Uterine smooth muscle cell (primary cell): Measurements from ENCODE around the gene LCE2D. TPM values are rescaled to one million over a fixed set of nuclear protein-coding genes. Genes with fewer than 3 reads are reported as not detected.

Experiments used
- total RNA-seq: library from RNA; depleted of rRNA; stranded (reverse); fragments of >200 nt; gene quantifications from 2 replicates; pipeline ENCODE4 v1.2.3, GENCODE V29; 2014

Gene LCE2D, protein sequence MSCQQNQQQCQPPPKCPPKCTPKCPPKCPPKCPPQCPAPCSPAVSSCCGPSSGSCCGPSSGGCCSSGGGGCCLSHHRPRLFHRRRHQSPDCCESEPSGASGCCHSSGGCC
- total RNA-seq: not detected in 2 replicates

DNA sequence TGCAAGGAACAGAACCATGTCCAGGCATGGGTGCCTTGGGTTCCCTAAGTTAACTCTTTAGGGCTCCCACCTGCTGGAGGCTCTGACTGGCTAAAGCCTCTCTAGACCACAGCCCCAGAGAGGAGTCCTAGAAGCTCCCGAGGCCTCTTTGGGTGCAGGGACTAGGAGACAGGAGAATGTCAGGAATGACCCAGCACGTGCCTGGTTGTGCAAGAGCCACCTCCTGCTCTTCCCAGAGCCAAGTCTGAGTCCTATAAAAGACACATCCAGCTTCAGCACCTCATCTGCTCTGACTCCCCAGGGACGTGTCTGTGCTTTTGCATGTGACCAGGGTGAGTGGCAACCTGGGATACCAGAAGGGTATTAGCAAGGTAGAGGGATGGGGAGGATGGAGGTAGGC is at the start of gene LCE2D:
Gene LCE2D, plus strand, starts transcription at position 283 of the 400 bp plus-strand sequence. CDS start 726 bp downstream, outside the sequence.

DNA sequence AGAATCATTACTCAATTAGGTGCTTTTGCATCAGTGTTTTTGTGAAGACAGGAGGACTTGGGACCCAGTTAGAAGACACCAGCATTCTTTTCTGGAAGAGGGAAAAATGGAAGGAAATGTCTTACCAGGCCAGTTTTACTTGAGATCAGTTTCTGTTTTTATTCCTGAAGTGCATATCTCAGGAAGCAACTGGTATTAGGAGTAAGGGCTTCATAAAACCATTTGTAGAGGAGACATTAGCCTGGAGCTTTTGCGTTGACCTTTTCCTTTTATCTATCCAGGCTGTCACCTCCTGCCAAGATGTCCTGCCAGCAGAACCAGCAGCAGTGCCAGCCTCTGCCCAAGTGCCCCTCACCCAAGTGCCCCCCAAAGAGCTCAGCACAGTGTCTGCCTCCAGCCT is 49.7 kb upstream of the LCE2D start, which contains the start of gene LCE3B:
Gene LCE3B, plus strand, starts transcription at position 301 of the 400 bp plus-strand sequence. Its CDS starts 0 bp downstream, at position 301.

DNA sequence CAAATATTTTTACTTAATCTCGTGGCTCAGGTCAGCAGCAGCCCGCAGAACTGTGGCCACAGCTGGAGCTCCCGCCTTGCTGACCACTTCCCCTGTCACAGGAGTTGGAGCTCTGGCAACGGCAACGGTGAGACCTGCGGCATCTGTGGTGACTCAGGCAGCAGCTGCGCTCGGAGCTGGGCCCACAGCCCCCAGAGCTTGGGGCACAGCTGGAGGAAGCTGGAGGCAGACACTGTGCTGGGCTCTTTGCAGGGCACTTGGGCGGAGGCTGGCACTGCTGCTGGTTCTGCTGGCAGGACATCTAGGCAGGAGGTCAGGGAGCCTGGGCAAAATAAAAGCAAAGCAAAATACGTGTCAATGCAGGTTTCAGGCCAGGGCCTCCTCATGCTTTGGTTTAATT is 40.4 kb upstream of the LCE2D start, which contains the start of gene LCE3A:
Gene LCE3A, minus strand, starts transcription at position 301 of the 400 bp plus-strand sequence. Its CDS starts 0 bp downstream, at position 301.

DNA sequence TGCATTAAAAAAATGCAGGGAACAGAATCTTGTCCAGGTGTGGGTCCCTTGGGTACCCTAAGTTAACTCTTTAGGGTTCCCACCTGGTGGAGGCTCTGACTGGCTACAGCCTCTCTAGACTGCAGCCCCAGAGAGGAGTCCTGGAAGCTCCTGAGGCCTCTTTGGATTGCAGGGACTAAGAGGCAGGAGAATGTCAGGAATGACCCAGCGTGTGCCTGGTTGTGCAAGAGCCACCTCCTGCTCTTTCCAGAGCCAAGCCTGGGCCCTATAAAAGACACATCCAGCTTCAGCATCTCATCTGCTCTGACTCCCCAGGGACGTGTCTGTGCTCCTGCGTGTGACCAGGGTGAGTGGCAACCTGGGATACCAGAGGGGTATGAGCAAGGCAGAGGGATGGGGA is 11.8 kb downstream of the LCE2D start, which contains the start of gene LCE2C:
Gene LCE2C, plus strand, starts transcription at position 297 of the 400 bp plus-strand sequence. CDS start 737 bp downstream, outside the sequence.

DNA sequence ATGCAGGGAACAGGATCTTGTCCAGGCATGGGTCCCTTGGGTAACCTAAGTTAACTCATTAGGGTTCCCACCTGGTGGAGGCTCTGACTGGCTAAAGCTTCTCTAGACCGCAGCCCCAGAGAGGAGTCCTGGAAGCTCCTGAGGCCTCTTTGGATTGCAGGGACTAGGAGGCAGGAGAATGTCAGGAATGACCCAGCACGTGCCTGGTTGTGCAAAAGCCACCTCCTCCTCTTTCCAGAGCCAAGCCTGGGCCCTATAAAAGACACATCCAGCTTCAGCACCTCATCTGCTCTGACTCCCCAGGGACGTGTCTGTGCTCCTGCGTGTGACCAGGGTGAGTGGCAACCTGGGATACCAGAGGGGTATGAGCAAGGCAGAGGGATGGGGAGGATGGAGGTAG is 22.6 kb downstream of the LCE2D start, which contains the start of gene LCE2B:
Gene LCE2B, plus strand, starts transcription at position 301 of the 400 bp plus-strand sequence. CDS start 721 bp downstream, outside the sequence.

DNA sequence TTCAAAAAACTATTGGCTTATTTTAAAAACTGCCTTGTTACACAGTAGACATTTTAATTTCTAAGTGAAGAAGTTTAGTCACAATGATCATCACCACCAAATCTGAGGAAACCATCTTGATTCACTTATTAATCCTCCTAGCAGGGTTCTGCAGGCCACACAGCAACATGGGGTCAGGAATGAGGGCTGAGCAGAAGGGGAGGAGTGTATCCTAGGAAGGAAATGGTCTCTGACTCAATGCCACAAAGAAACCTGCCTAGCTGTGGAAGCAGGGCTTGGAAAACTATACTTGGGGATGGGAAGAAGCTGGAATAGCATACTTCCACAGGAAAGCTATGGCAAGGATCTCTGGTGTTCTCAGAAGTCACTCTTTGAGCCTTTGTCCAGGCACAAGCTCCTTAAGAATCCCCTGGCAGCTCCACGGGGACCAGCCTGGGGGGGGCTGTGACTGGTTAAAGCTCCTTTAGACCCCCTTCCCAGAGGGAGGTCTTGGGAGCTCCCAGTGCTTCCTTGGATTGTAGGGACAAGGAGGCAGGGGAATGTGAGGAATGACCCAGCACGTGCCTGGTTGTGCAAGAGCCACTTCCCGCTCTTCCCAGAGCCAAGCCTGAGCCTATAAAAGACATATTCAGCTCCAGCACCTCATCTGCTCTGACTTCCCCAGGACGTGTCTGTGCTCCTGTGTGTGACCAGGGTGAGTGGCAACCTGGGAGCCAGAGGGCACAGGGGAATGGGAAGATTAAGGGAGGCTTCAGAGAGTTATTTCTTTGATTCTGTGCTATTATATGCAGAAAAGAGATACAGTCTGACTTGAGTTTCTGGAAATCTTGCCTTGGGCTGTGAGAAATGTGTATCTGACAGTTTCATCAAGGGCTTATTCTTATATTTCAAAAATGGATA is 34.8 kb downstream of the LCE2D start, which contains the start of gene LCE2A:
Gene LCE2A, plus strand, starts transcription at position 645 of the 900 bp plus-strand sequence. CDS start 557 bp downstream, outside the sequence.

DNA sequence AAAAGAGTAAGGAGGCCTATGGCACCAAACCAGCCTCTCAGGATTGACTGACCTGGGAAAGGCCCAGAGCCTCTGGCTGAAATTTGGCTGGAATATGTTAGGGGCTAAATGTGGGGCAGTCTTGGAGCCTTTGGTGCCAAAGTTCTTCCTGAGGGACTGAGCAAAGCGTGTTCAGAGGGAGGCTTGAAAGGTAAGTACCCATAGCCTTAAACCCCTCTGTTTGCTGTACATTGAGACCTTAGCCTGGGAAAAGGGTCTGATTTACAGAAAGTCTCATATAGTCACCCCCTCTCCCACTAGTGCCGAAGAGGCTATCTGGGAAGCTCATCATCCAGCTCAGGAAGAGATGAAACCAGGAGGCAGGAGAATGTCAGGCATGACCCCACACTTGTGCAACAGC is 44.7 kb downstream of the LCE2D start, which contains the start of gene LCE4A:
Gene LCE4A, plus strand, starts transcription at position 301 of the 400 bp plus-strand sequence. CDS start 916 bp downstream, outside the sequence.

Other genes with a start within 250 kb of the LCE2D start
- gene CRNN, start 249.1 kb upstream of the LCE2D start, total RNA-seq: not detected in 2 replicates
- not detected in 2 replicates for gene LCE5A, start 152.6 kb upstream of the LCE2D start, total RNA-seq
- not detected in 2 replicates for gene CRCT1, start 148.9 kb upstream of the LCE2D start, total RNA-seq
- gene LCE3E, start 96.6 kb upstream of the LCE2D start, total RNA-seq: not detected in 2 replicates
- not detected in 2 replicates for gene LCE3D, start 82.9 kb upstream of the LCE2D start, total RNA-seq
- gene LCE3C, start 63.1 kb upstream of the LCE2D start, total RNA-seq: not detected in 2 replicates
- not detected in 2 replicates for gene LCE3B, start 49.6 kb upstream of the LCE2D start, total RNA-seq
- gene LCE3A, start 40.3 kb upstream of the LCE2D start, total RNA-seq: not detected in 2 replicates
- not detected in 2 replicates for gene LCE2C, start 11.9 kb downstream of the LCE2D start, total RNA-seq
- not detected in 2 replicates for gene LCE2B, start 22.7 kb downstream of the LCE2D start, total RNA-seq
- 0.25 and 2.2 TPM in 2 replicates for gene LCE2A, start 35.0 kb downstream of the LCE2D start, total RNA-seq
- not detected in 2 replicates for gene LCE4A, start 44.8 kb downstream of the LCE2D start, total RNA-seq
- gene KPRP, start 94.6 kb downstream of the LCE2D start, total RNA-seq: not detected in 2 replicates
- 0.62 TPM in 1 of 2 replicates, not detected in the other for gene LCE1F, start 111.8 kb downstream of the LCE2D start, total RNA-seq
- not detected in 2 replicates for gene LCE1E, start 122.9 kb downstream of the LCE2D start, total RNA-seq
- not detected in 2 replicates for gene LCE1D, start 133.3 kb downstream of the LCE2D start, total RNA-seq
- not detected in 2 replicates for gene LCE1C, start 143.3 kb downstream of the LCE2D start, total RNA-seq
- gene LCE1B, start 148.6 kb downstream of the LCE2D start, total RNA-seq: not detected in 2 replicates
- gene LCE1A, start 164.1 kb downstream of the LCE2D start, total RNA-seq: not detected in 2 replicates
- not detected in 2 replicates for gene LCE6A, start 179.5 kb downstream of the LCE2D start, total RNA-seq
- gene LCE7A, start 196.6 kb downstream of the LCE2D start, total RNA-seq: not detected in 2 replicates
- gene SMCP, start 214.9 kb downstream of the LCE2D start, total RNA-seq: 0.11 TPM in 1 of 2 replicates, not detected in the other
- 0.37 and 1.7 TPM in 2 replicates for gene IVL, start 245.2 kb downstream of the LCE2D start, total RNA-seq